Brain microvascular endothelial cell (primary cell): ENCODE results near the gene ANP32A.

Source experiments
- DNase-seq: peaks from one replicate; pipeline ENCODE4 v3.0.0-alpha.2; 2020
- H3K27ac ChIP-seq: fragments of 250-450 bp; sonication (Bioruptor Pico); 2 replicates; pipeline ENCODE4 v1.5.1; 2020; ENCODE audit warnings: mild to moderate bottlenecking, moderate library complexity
- H3K27me3 ChIP-seq: fragments of 250-450 bp; sonication (Bioruptor Pico); replicated peaks from 2 replicates; pipeline ENCODE4 v1.5.1; 2020; ENCODE audit warnings: mild to moderate bottlenecking
- H3K36me3 ChIP-seq: fragments of 250-450 bp; sonication (Bioruptor Pico); replicated peaks from 2 replicates; pipeline ENCODE4 v1.5.1; 2020; ENCODE audit warnings: mild to moderate bottlenecking
- H3K4me3 ChIP-seq: 2 replicates; pipeline ENCODE4 v1.5.1; 2011; ENCODE audit warnings: low read depth, mild to moderate bottlenecking, control low read depth, low read length, moderate library complexity
- CTCF ChIP-seq: IDR thresholded peaks from 2 replicates; pipeline ENCODE4 v1.5.1; 2011; ENCODE audit warnings: low read depth, mild to moderate bottlenecking, moderate library complexity, low read length, control low read depth, inconsistent platforms; ENCODE audit errors: missing control alignments
- in situ Hi-C: cut with HindIII; loops from 2 replicates; pipeline ENCODE4 v1.10.0; 2017; ENCODE audit warnings: low sequenced_read_pairs, low pct_ligation_motif_present

The ANP32A gene

GRCh38 chr15:68795298-68795848 lies 25.3 kb downstream of the ANP32A start:
- in situ Hi-C loops, result no loop called here
- Histone ChIP-seq H3K4me3 (no peak overlapping the region), H3K36me3 (no peaks in the 10 kb centered on the region), H3K27ac (no peak overlapping the region), H3K27me3 (no peaks in the 10 kb centered on the region)
- no peak for TF ChIP-seq CTCF
- peak; percentile 82 for DNase-seq

GRCh38 chr15:68794863-68795262 lies 25.8 kb downstream of the ANP32A start:
- TF ChIP-seq CTCF, result peak; percentile 26
- Histone ChIP-seq H3K27ac (no peak overlapping the region), H3K4me3 (no peak overlapping the region), H3K36me3 (no peaks in the 10 kb centered on the region), H3K27me3 (no peaks in the 10 kb centered on the region)
- no peak for DNase-seq
- in situ Hi-C loops, result no loop called here

GRCh38 chr15:68794307-68794706 lies 26.4 kb downstream of the ANP32A start:
- in situ Hi-C loops, result no loop called here
- Histone ChIP-seq H3K27me3 (no peaks in the 10 kb centered on the region), H3K36me3 (no peaks in the 10 kb centered on the region), H3K4me3 (no peak overlapping the region), H3K27ac (no peak overlapping the region)
- TF ChIP-seq CTCF, result no peak
- no peak for DNase-seq

- Histone ChIP-seq H3K36me3 (no peaks in the 10 kb centered on the region), H3K4me3 (no peak overlapping the region), H3K27me3 (no peaks in the 10 kb centered on the region), H3K27ac (no peak overlapping the region)
- in situ Hi-C loops, result no loop called here
- no peak for DNase-seq
- TF ChIP-seq CTCF, result no peak
These were observed 26.9 kb downstream of the ANP32A start for GRCh38 chr15:68793776-68794175.

GRCh38 chr15:68792901-68793766 lies 27.6 kb downstream of the ANP32A start:
- Histone ChIP-seq H3K4me3 (no peak overlapping the region), H3K27me3 (no peaks in the 10 kb centered on the region), H3K27ac (no peak overlapping the region), H3K36me3 (no peaks in the 10 kb centered on the region)
- no peak for TF ChIP-seq CTCF
- no peak for DNase-seq
- in situ Hi-C loops, result no loop called here
